NCI-H1048 (cell line): ENCODE results near the gene CD48.

Source experiments
- DNase-seq: peaks from one replicate; lab custom pipeline; 2025; lab: John Stamatoyannopoulos, UW

The CD48 gene

DNA sequence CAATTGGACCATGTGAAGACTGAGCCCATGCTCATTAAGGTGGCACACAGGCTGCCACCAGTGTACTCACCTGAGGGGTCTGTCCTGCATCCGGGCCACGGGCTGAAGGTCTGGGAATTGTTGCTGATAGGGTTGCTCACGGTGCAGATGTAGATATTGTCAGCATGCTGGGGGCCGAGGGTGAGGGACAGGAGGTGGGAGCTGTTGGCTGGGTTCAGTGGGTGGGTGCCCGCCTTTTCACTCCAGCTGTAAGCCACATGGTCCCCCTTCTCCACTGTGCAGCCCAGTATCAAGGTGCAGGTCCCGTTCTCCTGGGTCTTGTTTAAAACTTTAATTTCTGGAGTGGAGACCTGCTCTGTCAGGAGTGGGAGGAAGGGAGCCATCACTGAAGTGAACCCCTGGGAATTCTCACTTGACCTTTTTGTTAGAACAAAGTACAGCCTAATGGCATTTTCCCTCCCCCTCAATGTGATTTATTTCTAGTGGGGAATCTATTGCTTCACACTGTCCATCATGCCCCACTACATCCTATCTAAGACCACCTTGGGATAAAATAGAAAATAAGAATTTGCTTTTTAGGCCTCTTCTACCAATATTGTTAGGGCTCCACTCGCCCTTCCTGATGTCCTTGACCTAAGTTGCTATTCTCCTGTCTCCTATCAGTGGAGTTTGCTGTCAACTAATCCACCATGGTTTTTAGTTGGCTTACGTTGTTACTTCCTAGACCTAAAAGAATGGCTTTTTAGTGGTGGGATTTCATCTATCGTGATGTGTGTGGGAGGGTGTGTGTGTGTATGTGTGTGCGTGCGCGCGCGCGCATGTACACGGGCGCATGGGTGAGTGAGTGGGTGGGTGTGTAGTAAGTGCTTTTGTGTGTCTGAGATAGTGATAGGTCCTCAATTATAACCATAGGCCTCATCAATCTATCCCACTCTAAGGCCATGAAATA is 76.8 kb downstream of the CD48 start:
- DNase-seq = no peak

DNA sequence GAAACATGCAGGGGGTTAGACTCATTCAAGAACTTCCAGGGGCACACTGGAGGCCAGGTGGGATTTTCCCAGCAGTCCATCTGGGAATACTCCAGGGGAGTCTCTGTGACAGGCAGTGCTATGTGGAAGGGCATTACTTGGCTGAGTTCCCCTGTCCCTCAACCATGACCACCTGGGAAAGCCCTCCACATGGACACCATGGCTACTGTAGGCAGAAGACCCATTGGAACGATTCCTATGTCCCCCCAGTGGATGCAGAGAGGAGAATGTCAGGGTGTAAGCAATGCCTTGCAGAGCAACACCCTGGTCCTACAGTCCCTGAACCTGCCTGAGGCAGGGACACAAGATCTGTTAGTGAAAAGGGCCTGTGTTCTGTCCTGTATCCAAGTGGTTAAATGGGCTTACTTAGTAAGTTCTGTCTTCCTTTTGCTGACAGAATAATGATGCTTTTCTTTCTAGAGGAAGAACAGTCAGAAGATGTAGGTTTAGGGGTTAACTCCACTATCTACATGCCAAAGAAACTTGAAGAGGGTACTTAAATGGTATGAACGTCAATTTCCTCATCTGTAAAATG is 78.2 kb downstream of the CD48 start:
- DNase-seq = no peak

DNA sequence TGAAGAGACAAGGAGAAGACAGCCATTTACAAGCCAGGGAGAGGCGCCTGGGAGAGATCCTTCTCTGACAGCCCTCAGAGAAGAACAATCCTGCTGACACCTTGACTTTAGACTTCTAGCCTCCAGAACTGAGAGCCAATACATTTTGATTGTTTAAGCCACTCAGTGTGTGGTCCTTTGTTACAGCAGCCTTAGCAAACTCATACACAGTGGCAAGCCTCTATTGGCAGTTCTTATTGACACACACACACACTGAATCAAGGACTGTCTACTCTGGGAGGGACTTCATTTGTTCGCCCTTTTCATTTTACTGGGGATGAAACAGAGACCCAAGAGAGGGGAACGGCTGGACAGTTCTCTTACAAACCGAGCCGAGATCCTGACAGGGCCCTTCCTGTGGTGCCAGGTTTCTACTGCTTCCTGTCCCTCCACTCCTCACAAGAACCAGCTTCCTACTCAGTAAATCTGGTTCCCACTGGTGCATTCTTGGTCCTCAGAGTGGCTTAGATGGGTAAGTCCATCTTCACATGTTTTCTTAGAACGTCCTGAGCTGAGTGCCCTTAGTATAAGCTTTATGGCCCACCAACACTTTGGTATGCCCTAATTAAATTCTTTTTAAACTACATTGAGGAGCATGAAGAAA is 79.5 kb downstream of the CD48 start:
- no peak for DNase-seq

DNA sequence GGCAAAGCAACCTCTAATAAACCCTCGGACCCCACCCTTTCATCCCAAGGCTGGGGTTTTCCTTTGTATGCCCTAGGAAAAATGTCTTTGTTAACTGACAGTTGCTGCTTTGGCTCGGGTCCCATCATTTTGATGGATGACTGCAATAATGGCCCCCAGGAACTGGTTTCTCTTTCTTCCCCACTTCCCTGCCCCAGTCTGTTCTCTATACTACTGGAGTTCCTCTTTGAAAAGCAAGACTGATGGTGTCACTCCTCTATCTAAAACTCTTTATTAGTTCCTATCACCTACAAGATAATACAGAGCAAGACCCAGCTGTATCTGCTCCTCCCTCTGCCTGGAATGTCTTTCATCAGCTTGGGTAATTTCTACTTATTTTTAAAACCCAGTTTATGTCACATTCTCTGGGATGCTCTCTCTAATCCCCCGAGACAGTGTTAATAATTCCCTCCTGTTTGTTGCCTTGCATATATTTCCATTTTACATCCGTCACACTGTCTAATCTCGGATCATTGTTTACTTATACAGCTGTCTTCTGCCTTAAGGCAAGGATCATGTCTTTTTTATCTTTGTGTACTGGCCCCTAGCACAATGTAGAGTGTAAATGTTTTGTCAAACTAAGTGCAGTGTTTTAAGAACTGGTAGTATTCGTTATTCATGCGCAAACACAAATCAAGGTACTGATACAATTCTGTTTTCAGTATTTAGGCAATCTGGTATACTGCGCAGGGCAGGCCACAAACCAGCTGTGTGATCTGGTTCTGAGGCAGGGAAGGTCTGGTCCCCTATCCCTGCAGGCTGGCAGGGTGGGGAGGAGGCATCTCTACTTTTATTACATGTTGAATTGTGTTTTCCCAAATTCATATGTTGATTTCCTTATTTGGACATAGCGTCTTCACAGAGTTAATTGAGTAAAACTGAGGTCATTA is 80.8 kb downstream of the CD48 start:
- no peak for DNase-seq

DNA sequence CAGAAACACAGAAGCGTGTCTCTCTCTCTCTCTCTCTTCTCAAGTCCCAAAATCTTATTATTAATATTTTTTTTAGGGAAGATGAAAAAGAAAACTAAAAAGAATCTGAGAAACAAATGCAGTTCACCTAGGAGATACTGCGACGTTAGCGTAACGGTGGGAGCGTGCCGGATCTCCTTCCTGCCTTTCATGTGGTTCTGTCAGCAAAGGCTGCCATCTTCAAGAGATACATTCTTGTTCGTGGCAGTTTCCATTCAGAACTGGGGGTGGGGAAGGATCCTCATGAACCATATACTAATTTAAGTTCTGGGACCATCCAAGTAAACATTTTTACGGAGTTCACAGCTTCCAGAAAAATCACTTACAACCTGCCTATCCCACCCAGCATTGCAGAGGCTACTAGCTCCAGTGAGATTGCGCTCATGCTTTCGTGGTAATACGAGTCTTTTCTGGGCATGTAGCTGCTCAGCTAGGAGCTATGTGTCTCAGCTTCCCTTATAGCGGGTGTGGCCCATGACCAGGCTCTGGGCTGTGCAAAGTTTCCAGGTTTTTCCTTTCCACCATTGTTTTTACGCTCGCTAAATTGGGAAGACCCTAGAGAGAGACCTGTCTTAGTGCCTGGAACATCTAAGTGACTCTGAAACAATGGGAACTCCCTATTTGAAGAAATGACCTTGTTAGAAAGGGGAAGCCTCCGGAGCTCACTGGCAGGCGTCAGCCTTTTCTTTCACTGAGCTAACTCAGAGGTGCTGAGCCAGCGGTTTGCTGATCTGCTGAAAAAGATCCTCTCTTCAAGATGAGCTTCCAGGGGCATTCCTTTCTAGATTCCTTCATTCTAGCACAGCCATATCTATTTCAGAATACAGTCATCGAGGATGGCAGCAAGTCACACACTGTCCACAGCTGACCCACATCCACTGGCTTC is 82.1 kb downstream of the CD48 start:
- no peak for DNase-seq

DNA sequence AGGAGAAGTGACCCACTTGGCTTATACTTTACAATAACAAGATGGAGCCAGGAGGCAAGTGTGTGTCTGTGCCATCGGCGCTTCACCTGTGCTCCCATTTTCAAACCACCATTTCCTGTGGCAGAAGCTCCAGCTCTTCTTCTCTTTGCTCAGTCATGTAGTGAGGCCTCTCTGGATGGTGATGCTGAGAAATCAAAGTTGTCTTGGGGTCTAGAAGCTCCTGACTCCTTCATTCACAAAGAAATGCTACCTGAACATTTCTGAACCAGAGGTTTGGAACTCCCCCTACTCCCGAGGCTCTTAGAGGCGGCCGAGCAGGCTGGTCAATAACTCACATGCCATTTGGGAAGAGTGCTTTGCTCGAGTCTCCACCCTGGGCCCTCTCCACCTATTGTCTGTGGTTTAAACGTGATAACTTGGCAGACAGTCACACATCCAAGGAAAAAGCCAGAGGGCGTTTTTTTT is 82.8 kb downstream of the CD48 start:
- DNase-seq = no peak
